Raji (cell line): ENCODE data around the gene REC114.

Experiments
- POLR2A ChIP-seq: IDR thresholded peaks from 2 replicates; pipeline ENCODE4 v1.6.1; 2011; ENCODE audit warnings: low read depth, low read length, control low read depth; ENCODE audit not compliant: insufficient read depth

REC114 gene

GRCh38 chr15:73589766-73590165 is 146.8 kb downstream of the REC114 start:
- no peak for TF ChIP-seq POLR2A

DNA sequence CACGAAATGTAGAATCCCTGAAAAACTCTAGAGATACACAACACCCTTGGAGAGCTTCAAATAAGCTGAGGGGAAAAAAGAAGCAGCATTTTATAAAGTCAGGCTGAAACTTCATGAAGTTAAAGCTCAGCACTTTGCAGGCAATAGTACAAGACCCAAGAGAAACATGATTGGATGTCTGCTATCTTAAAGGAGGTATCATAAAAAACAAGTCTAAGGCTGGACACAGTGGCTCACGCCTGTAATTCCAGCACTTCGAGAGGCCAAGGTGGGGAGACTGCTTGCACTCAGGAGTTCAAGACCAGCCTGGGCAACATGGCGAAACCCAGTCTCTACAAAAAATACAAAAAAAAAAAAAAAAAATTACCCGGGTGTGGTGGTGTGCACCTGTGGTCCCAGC is 147.3 kb downstream of the REC114 start:
- no peak for TF ChIP-seq POLR2A

GRCh38 chr15:73593304-73594074 is 150.5 kb downstream of the REC114 start:
- TF ChIP-seq POLR2A: no peak

GRCh38 chr15:73594109-73594508 is 151.1 kb downstream of the REC114 start:
- TF ChIP-seq POLR2A: no peak

DNA sequence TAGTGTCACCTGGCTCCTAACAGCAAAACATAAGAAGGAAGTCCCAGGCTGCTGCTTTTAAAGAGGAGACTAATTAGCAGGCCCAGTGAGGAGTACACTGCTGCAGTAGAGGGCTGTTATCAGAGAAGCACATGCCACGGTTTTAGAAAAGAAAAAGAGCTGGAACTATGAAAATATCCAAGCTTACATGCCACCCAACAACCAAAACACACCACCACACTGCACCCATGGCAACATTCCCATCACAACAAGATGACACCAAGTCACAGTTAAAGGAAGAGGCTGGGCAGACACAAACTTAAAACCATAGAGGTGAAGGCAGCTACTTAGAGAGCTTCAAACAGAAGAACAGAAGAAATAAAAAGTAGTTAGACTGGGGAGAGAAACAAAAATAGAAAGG is 153.2 kb downstream of the REC114 start:
- TF ChIP-seq POLR2A: no peak

DNA sequence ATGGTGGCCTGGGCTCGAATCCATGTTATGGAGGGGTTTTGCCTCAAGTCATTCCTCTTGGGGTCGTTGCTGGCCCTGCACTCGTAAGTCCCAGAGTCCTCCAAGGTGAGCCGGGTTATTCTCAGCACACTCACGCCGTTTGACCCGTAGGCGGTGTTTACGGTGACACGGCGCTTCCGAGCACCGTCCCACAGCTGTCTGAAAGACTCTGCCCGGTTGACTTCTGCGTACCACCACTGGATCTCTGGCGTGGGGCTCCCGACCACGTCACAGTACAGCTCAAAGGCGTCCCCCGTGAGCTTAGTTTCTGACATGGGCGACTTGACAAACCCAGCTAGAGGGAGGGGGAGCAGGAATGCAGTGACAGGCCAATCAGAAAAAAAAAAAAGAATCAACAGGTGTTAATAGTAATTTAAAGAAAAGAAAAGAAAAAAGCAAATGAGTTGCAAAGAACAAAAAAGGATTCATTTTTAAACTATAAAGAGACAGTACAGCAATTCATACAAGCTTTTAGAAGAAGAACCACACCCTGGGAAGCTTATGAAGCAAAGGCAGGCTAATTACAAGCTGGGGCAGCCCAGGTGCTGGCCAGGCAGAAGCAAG is 154.2 kb downstream of the REC114 start:
- TF ChIP-seq POLR2A: no peak

- no peak for TF ChIP-seq POLR2A
Measured at GRCh38 chr15:73598530-73599160, 155.7 kb downstream of the REC114 start.

DNA sequence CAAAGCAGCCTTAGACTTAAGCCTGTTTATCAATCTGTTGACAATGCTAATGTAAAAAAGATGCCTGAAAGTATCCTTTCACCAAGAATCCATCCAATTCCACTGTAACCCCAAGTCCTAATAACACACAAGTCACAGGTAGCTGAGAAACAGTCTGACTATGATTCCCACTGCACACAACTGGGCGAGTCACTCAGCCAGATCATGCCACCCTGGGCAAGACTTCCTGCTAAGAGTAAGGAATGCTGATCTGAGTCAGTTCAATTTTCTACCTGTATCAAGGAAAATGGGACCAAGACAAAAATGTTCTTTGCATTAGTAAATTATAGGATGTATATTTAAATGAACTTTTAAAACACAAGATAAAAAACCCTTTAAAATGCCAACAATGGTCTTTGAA is 157.0 kb downstream of the REC114 start:
- no peak for TF ChIP-seq POLR2A

- no peak for TF ChIP-seq POLR2A
Measured at GRCh38 chr15:73600413-73601335, 157.7 kb downstream of the REC114 start.

- TF ChIP-seq POLR2A: no peak
Measured at GRCh38 chr15:73601451-73602445, 158.8 kb downstream of the REC114 start.

GRCh38 chr15:73602446-73602843 is 159.5 kb downstream of the REC114 start:
- no peak for TF ChIP-seq POLR2A

GRCh38 chr15:73602992-73603391 is 160.0 kb downstream of the REC114 start:
- no peak for TF ChIP-seq POLR2A

DNA sequence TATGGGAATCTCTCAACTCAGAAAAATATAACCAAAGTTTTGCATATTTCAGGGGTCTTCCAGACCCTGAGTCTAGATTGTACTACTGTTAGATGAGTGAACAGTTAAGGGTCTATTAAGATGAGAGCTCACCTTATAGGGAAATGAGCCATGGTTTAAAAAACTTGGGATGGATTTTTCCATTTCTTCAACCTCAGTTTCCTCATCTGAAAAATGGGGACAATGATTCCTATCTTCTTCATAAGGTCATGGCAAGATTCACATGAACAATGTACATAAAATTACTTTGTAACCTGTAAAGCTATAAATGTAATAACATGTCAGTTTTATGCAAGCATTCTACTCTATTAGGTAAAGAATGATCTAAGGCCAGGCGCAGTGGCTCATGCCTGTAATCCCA is 161.5 kb downstream of the REC114 start:
- TF ChIP-seq POLR2A: no peak
